Astrocyte of the spinal cord (primary cell): Measurements from ENCODE around the gene NGEF.

Experiments
- DNase-seq: peaks from one replicate; pipeline ENCODE4 v3.0.0; 2011; ENCODE audit warnings: low read depth, low spot score
- H3K4me3 ChIP-seq: 2 replicates; pipeline ENCODE4 v1.5.1; 2011; ENCODE audit warnings: low read depth, mild to moderate bottlenecking, low read length, moderate library complexity
- in situ Hi-C: cut with HindIII; loops from 2 replicates; pipeline ENCODE4 v1.10.0; 2017; ENCODE audit warnings: low sequenced_read_pairs
- TF ChIP-seq, protein P1 (sequence below): IDR thresholded peaks from 2 replicates; pipeline ENCODE4 v1.5.1; 2012; ENCODE audit warnings: low read depth, mild to moderate bottlenecking, low read length, inconsistent platforms

Gene NGEF

DNA sequence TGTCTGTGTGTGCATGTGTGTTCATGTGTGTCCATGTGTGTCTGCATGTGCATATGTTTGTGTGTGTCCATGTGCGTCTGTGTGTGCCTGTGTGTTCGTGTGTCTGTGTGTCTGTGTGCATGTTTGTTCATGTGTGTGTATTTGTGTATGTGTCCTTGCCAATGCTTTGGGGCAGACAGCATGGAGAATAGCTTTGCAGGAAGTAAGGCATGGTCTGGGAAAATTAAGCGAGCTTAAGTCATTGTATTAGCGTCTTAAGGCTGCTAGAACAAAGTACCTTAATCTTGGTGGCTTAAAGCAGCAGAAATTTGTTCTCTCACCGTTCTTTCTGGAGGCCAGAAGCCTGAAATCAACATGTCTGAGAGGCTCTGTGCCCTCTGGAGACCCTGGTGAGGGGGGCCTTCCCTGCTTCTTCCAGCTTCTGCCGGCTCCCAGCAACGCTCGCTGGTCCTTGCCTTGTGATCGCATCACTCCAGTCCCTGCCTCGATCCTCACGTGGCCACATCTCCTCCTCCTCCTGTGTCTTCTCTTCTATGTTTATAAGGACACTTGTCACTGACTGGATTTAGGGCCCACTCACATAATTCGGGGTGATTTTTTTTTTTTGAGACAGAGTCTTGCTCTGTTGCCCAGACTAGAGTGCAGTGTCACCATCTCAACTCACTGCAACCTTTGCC lies 23.2 kb upstream of the NGEF start:
- no peak overlapping the region for H3K4me3 ChIP-seq
- no peak for DNase-seq
- in situ Hi-C loops = no loop called here
- TF ChIP-seq, protein P1, sequence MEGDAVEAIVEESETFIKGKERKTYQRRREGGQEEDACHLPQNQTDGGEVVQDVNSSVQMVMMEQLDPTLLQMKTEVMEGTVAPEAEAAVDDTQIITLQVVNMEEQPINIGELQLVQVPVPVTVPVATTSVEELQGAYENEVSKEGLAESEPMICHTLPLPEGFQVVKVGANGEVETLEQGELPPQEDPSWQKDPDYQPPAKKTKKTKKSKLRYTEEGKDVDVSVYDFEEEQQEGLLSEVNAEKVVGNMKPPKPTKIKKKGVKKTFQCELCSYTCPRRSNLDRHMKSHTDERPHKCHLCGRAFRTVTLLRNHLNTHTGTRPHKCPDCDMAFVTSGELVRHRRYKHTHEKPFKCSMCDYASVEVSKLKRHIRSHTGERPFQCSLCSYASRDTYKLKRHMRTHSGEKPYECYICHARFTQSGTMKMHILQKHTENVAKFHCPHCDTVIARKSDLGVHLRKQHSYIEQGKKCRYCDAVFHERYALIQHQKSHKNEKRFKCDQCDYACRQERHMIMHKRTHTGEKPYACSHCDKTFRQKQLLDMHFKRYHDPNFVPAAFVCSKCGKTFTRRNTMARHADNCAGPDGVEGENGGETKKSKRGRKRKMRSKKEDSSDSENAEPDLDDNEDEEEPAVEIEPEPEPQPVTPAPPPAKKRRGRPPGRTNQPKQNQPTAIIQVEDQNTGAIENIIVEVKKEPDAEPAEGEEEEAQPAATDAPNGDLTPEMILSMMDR = no peak

GRCh38 chr2:233035426-233036161 lies 22.5 kb upstream of the NGEF start:
- H3K4me3 ChIP-seq = no peak overlapping the region
- TF ChIP-seq, protein P1 = no peak
- no peak for DNase-seq
- in situ Hi-C loops = no loop called here

DNA sequence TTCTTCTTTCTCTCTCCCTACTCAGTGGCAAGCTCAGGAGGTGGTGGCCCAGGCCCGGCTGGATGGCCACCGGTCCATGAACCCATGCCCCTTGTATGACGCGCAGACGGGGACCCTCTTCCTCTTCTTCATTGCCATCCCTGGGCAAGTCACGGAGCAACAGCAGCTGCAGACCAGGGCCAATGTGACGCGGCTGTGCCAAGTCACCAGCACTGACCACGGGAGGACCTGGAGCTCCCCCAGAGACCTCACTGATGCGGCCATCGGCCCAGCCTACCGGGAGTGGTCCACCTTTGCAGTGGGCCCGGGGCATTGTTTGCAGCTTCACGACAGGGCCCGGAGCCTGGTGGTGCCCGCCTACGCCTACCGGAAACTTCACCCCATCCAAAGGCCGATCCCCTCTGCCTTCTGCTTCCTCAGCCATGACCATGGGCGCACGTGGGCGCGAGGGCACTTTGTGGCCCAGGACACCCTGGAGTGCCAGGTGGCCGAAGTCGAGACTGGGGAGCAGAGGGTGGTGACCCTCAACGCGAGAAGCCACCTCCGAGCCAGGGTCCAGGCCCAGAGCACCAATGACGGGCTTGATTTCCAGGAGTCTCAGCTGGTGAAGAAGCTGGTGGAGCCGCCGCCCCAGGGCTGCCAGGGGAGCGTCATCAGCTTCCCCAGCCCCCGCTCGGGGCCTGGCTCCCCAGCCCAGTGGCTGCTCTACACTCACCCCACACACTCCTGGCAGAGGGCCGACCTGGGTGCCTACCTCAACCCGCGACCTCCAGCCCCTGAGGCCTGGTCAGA lies 21.2 kb upstream of the NGEF start:
- TF ChIP-seq, protein P1 = no peak
- DNase-seq = no peak
- in situ Hi-C loops = no loop called here

DNA sequence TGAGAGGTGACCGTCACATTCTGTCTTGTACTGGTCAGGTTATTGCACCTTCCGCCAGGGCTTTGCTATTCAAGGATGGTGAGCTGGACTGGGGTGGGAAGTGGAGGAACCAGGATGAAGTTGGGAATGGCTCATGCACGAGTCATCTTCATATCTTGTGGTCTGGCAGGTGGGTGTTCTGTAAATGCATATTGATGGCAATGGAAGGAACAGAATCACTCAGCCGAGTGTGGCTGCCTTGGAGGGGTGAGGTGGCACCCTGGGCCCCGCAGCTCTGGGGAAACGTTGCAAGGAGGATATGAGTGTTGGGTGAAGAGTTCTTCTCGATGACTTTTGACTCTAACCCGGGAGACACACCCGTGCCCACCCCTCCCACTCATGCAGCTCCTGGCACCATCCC lies 20.6 kb upstream of the NGEF start:
- in situ Hi-C loops = no loop called here
- no peak overlapping the region for H3K4me3 ChIP-seq
- DNase-seq = no peak
- TF ChIP-seq, protein P1 = no peak

More for the DNA sequence above, 21.2 kb upstream of the NGEF start:
- no peak overlapping the region for H3K4me3 ChIP-seq

GRCh38 chr2:233032551-233033320 lies 19.7 kb upstream of the NGEF start, which contains the start of gene NEU2:
NEU2 (plus strand) TSS chr2:233032672; CDS start chr2:233032672, 0 bp downstream.
- in situ Hi-C loops = no loop called here
- TF ChIP-seq, protein P1 = no peak
- no peak within 1 kb of the TSS for H3K4me3 ChIP-seq
- no peak for DNase-seq
